HG03558 (cell line): ENCODE data around the gene FBXL17.

ENCODE experiments used
- ATAC-seq: cut with Tn5 transposase; IDR thresholded peaks from one replicate; pipeline ENCODE4 v1.9.1; 2021; ENCODE audit warnings: moderate number of reproducible peaks; ENCODE audit not compliant: unreplicated experiment; ENCODE audit errors: extremely low read depth

FBXL17 gene

GRCh38 chr5:108118813-108119514 lies 262.9 kb downstream of the FBXL17 start:
- no peak for ATAC-seq

DNA sequence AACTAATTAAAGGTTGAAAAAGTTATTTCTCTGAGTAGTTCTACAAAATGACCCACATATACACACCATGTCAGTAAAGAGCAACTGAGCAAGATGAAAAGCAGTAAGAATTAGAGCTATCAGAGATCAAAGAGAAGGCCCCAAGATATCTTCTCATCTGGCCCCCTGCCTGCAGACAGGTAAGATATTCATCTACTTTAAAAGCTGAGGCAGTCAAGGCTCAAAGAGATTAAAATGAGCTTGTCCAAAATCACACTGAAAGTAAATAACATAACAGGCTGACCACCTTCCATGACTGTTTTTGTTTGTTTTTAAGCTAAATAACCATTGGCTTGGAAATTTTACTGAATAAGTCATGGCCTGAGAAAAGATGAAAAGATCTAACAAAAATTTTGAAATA lies 266.2 kb downstream of the FBXL17 start:
- ATAC-seq = no peak

GRCh38 chr5:108113950-108114349 lies 267.9 kb downstream of the FBXL17 start:
- ATAC-seq = no peak

GRCh38 chr5:108111736-108112135 lies 270.2 kb downstream of the FBXL17 start:
- ATAC-seq = no peak

DNA sequence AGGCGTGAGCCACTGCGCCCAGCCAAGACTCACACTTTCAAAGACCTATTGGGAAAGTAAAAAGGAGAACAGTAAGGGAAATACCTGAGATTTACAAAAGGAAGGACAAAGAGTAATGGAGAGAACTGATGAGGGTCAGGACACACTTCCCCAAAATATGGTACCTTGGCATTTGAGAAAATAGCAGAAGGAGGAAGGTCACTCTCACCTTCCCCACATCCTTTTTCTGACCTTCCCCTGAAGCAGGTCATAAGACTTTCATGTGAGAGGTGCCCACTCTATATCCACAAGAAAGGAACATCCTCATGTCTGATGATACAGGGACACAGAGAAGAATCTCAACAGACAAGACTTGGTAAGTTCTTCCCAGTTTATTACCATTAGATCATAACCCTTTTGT lies 272.8 kb downstream of the FBXL17 start:
- no peak for ATAC-seq

DNA sequence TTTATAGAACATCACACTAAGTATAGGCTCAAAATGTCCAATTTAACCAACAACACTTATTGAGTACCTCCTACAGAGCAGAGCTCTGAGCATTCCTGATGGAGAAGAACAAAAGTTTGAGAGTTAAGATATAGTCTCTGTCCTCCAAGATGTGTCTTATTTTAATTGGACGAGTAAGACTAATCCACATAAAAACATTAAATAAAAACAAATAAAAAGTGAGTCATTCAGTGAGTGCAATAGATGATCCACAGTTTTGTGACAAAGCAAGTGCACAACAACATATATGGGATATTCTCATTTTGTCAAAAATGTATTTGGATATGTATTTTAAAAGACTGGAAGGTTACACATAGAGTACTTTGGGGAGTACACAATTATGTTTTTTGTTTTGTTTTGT lies 277.4 kb downstream of the FBXL17 start:
- no peak for ATAC-seq

DNA sequence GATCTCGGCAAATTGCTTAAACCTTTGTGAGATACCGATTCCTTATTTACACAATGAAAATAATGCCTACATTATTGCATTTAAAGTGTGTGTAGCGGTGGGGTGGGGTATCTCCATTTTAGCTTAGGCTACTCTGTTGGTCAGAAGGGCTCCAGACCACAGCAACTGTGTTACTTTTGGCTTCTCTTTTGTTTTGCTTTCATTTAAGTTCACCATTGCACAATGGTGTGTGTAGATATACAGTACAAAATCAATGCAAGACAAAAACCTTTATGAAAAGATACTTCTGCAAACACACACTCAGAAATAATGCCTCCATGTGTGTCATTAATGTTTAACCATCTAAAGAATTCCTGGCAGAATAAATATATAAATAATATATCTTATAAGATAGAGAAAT lies 279.4 kb downstream of the FBXL17 start:
- no peak for ATAC-seq

DNA sequence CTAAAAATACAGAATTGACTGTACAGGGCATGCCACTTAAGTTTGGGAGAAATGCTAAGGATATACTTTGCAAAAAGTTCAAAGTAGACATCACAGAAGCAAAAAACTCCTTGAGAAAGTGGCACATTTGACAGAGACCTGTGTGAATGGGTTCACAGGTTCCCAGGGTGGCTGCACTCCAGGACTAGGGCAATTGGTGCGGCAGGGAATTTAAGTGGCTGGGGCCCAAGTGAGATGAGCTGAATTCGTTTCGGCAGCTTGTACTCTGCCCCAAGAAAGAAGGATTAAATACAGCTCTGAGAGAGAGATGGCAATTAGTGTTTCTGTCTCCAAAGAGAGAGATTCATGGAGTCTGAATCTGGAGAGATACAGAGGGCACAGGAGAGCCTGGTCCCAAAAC lies 280.1 kb downstream of the FBXL17 start:
- ATAC-seq = no peak

- ATAC-seq = no peak
These were observed 280.8 kb downstream of the FBXL17 start for GRCh38 chr5:108101130-108101529.

GRCh38 chr5:108094800-108095199 lies 287.1 kb downstream of the FBXL17 start:
- no peak for ATAC-seq

- no peak for ATAC-seq
These were observed 288.7 kb downstream of the FBXL17 start for GRCh38 chr5:108093186-108093585.

DNA sequence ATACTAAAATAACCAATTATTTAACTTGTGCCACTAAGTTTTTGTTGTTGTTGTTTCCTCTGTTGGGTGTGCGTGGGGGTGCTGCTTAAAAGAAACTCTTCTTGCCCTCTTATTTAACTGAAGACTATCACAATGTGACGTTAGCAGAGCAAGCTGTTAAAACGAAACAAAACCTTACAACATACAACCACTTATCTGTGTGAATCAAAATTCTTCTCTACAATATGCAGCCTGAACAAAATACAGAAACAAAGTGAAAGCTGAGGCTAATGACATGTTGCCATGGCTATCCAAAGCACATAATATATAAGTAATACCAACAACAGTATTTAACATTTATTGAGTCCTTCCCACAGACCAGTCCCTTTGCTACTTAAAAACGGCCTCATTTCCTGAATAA lies 291.0 kb downstream of the FBXL17 start:
- no peak for ATAC-seq

DNA sequence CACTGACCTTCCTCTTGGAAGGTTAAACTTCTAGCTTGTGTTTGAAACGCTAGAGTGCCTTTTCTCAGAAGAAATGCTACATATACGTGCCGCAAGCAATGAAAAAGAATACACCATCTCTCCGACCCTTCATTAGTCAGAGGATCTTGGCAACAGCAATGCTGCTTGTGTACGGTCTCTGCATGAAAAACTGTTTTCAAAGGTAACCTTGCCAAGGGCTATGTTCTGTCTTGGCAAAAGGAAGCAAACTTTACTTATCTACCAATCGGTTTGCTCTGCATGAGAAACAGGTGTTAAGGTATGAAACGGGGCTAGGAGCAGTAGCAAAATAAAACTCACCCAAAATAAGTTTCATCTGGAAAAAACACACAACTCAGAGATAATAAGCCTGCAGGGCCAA lies 297.8 kb downstream of the FBXL17 start:
- ATAC-seq = no peak

DNA sequence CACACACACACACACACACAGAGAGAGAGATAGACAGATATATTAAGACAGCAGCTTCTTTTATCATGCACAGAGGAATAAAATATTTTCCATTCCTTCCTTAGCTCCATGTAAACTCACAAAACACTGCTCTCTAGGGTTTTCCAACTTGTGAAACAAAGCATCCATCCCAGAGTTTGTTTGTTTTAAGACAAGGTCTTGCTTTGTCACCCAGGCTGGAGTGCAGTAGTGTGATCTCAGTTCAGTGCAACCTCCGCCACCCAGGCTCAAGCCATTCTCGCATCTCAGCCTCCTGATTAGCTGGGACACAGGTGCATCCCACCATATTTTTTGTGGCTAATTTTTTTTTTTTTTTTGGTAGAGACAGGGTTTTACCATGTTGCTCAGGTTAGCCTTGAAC lies 298.7 kb downstream of the FBXL17 start:
- ATAC-seq = no peak

DNA sequence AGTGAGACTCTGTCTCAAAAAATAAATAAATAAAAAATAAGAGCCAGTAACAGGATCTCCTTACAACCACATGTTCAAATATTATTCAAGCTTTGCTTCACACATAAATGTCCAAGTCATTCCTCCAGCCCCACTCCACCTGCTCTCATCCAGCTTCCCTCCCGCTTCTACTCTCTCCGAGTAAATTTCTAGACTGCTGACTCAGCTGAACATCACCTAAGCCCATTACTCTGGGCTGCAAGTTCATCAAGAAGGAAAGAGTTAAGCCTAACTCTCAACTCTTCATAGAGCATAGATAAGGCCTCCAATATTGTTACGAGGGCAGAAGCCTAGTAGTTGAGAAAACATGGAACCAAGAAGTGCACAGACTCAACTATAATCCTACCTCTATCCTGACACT lies 300.2 kb downstream of the FBXL17 start:
- ATAC-seq = no peak

GRCh38 chr5:108079753-108080152 lies 302.1 kb downstream of the FBXL17 start:
- ATAC-seq = no peak

GRCh38 chr5:108078882-108079281 lies 303.0 kb downstream of the FBXL17 start:
- ATAC-seq = no peak

DNA sequence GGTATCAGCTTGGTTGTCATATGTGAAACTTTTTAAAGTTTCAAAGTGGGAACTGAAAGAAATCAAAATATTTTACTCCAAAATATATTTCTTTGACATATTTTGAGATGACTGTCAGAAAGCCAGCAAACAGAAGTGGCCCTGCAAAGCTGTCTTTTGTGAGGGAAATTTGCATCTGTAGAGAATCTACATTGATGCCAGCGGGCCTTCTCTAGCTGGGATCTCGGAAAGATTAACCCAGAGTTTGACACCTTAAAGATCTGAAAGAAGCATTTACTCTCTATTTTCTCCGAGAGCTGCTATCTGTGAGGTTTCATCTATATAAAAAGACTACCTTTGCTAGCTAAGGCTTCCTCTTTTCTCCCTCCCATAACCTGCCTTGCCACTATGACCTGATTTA lies 303.6 kb downstream of the FBXL17 start:
- ATAC-seq = no peak

DNA sequence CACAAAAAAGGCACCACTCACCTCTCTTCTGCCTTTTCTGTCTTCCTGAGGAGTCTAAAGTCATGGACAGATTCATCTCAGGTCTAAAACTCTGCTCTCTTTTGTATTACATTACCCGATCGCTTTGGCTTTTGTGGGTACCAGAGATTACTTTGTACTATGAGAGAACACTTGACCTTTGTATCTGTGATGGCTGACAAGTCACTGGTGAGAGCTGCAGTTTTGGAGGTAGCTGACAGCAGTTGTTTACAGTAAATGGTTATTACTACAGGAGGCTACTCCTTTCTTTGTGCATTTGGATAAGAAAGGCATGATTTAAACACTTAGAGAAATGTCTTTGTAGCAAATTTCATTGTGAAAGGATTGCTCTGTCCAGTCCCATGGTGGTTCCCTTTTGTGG lies 307.3 kb downstream of the FBXL17 start:
- ATAC-seq = no peak

DNA sequence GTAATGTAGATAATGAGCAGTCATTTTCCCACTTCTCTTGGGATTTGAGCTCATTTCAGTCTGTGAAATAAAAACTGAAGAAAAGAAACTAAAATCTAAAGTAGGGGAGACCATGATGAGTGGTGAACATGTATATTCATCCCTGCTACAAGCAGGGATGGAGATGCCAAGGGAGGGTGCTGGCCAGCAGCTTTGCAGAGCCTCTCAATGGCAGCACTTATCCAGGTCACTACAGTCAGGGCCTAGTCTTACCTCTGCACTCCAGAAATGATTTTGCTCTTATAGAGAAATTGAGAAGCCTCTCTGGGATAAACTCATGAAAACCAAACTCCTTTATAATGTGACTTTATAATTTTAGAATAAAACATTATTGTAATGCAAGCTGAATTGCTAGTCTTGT lies 317.6 kb downstream of the FBXL17 start:
- no peak for ATAC-seq

DNA sequence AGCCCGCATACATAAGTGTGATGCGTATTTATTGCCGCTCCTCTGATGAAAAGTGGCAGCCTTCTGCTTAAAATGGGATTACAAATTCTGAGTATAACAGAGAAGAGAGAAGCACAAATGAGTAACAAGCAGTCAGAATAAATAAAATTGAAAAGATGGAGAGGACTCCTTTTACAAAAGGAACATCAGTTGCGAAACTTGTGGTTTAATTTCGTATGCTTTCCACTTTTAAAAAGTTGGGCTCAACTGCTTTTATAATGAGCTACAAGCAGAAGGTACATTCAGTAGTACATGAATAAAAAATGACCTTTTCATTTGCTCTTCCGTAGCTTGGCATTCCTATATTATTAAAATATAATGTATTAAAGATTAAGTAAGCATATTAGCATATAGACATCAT lies 320.0 kb downstream of the FBXL17 start:
- ATAC-seq = no peak

DNA sequence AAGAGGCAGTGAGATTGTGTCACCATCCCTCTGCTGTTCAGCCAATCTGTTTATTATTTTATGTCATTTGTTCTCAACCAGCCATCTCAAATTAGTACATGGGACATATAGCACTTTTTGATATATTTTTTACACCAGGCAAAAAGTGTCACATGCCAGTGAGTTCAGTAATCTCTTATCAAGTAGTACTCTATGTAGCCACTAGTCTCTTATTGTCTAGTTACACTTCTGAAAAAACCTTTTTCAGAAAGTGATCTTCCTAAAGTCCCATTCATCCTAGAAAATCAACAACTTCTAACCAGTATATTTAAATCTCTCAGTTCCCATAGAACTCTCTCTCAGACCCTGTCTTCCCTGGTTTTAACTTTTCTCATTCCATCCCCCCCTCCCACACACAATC lies 321.6 kb downstream of the FBXL17 start:
- no peak for ATAC-seq

GRCh38 chr5:108059334-108059733 lies 322.6 kb downstream of the FBXL17 start:
- ATAC-seq = no peak
